ENCODE measurements around the gene TTC34.

Gene TTC34

DNA sequence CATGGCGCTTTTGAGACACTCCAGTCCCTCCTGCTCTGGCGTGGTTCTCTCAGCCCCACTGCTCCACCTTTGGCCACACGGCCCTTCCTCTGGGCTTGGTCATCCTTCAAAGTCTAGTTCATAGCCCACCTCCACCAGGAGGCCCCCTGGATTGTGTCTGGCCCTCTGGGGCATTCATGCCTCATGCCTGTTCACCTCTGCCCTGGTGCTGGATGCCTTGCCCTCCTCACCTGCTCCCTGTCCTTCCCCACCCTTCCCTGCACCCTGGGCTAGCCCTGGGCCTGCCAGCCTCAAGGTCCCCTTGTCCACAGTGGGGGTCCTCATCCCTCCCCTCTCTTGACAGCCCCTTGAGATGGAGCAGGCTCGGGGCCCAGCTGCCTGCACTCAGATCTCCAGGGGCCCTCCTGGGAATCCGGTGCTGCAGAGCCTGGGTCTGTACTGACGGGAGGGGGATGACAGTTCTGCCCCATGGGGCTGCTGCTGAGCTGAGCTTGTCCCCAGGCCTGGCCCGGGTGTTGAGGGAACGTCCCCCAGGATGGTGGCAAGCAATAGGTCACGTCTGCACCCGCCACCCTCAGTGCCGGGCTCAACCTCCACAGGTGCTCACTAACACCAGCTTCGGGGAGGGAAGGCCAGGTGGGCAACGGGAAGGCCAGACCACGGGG is 196.5 kb downstream of the TTC34 start:
- DNase-seq (ENCODE audit: low read depth): no peak

- no peak for DNase-seq (ENCODE audit: low read depth)
Observed at GRCh38 chr1:2604156-2604843, 197.2 kb downstream of the TTC34 start.

DNA sequence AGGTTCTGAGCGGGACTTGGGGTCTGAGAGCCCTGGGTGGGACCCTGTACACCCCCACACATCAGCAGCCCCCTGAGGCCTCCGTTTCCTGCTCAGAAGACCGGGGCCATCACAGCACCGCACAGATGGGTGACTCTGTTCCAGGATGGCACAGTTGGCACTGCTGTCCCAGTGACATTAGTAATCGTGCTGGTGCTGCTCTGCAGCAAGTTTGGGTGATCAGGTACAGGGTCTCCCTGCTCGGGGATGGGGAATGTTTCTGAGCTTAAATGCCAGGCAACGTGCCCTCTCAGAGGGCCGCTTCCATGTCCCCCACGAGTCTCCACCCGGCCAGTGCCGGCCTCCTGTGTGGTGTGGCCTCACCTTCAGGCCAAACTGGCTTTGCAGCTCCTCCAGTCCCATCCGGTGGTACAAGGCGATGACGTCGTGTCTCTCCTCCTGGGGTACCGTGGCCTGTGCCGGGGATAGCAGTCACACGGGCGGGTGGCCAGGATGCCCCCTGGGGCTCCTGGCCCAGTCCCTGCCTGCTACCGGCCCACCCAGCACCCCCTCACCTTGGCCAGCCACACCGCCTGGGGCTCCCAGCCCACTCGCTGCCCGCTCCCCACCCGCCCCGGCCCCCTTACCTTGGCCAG is 197.9 kb downstream of the TTC34 start:
- DNase-seq (ENCODE audit: low read depth): no peak

GRCh38 chr1:2602866-2603520 is 198.5 kb downstream of the TTC34 start:
- DNase-seq (ENCODE audit: low read depth): no peak

DNA sequence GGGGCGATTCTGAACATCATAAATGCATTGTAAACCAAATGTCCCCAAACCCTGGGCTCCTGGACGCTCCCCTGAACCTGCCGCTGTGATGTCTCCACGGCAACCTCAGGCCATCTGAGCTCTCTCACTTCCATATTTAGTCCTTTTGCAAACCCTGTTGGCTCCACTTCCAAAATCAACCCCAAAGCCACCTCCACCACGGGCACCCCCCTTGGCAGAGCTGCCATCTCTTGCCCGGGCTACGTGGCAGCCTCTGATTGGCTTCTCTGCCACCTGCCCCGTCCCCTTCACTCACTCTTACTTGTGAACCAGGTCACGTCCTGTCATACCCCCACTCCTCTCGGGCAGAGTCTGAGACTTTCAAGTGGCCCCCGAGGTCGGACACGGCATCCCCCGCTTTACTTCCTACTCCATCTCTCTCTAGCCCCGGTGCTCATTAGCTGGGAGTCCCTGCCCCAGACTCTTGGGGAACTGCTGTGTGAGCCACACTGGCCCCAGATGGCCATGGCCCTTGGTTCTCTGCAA is 199.1 kb downstream of the TTC34 start:
- DNase-seq (ENCODE audit: low read depth): no peak

GRCh38 chr1:2601721-2602303 is 199.7 kb downstream of the TTC34 start:
- DNase-seq (ENCODE audit: low read depth): no peak

- no peak for DNase-seq (ENCODE audit: low read depth)
Observed at GRCh38 chr1:2598329-2598931, 203.1 kb downstream of the TTC34 start.

GRCh38 chr1:2597441-2598328 is 203.8 kb downstream of the TTC34 start:
- DNase-seq (ENCODE audit: low read depth): no peak

- no peak for DNase-seq (ENCODE audit: low read depth)
Observed at GRCh38 chr1:2596530-2597333, 204.8 kb downstream of the TTC34 start.

- DNase-seq (ENCODE audit: low read depth): no peak
Observed at GRCh38 chr1:2595812-2596529, 205.5 kb downstream of the TTC34 start.

DNA sequence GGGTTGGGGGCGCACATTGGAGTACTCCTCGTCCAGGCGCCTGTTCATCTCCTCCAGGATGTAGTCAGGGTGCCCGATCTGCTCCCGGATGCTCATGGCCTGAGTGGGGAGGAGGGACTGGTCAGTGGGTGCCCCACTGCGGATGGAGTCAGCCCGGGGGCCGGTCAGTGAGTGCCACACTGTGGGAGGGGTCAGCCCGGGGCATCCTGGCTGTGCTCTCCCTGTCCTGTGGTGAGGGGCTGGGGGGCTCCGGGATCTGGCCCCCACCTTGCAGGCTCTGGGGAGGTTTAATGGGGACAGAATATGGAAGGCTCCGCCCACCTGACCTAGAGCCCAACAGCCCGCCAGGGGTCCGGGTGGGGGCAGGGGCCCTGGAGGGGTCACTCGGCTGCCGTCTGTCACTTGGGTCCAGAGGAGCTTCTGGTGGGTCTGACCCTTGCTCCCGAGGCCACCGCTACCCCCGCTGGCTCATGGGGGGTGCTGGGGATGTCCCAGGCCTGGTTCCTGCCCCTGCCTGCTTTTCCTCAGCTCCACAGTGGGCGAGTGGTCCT is 206.2 kb downstream of the TTC34 start:
- no peak for DNase-seq (ENCODE audit: low read depth)

GRCh38 chr1:2594641-2595131 is 206.8 kb downstream of the TTC34 start:
- no peak for DNase-seq (ENCODE audit: low read depth)

- DNase-seq (ENCODE audit: low read depth): no peak
Observed at GRCh38 chr1:2594001-2594640, 207.4 kb downstream of the TTC34 start.

GRCh38 chr1:2593251-2593878 is 208.1 kb downstream of the TTC34 start:
- DNase-seq (ENCODE audit: low read depth): no peak

DNA sequence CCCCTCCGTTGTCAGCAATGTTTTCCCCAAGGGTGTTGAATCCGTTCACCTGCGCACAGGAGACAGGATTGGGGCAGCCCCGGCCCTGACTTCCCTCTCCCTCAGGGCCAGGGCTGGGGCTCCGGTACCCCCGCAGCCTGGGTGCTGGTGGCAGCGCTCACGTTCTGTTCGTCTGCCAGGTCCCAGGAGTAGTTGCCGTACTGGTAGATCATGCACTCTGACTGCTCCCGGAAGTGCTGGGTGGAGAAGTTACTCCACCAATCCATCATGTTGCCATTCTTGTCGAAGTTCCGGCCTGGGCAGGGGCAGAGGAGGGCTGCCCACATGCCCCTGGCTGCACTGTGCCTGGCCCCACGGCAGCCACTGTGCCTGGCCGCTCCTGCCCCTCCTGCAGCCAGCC is 208.8 kb downstream of the TTC34 start:
- no peak for DNase-seq (ENCODE audit: low read depth)

GRCh38 chr1:2591581-2592261 is 209.8 kb downstream of the TTC34 start:
- no peak for DNase-seq (ENCODE audit: low read depth)

DNA sequence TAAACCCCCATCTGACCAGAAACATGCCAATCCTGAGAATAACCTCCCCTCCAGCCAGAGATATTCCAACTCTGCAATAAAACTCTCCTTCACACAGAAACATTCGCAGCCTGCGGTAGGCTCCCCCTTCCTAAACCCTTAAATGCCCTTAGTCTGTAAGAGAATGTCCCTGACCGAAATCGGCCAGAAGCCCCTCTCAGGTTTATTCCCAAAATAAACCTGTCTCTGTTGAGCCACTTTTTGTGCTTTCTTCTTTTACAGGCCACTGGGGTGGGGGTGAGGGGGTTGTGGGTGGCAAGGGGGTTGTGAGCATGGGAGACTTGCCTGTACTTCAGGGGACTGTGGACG is 210.3 kb downstream of the TTC34 start:
- no peak for DNase-seq (ENCODE audit: low read depth)

Data from GM04503 (cell line).